Heart left ventricle (tissue), 13 donors: ENCODE data around the gene SYNE2.

Source experiments
- POLR2A ChIP-seq, 2 donors: fragments of 450-650 bp; IDR thresholded peaks; one replicate each; pipeline ENCODE4 v1.6.1; 2017; ENCODE audit warnings: antibody characterized with exemption in 2 of 2, mild to moderate bottlenecking in 2 of 2, moderate library complexity in 2 of 2
- TF ChIP-seq, protein P1 (sequence below), 12 donors: fragments of 200-600 bp; sonication (generic) in 4 of 12; IDR thresholded peaks; one replicate each; pipeline versions ENCODE4 v1.5.0 to v1.8.0; 2018 to 2022; ENCODE audit warnings: antibody characterized with exemption in 12 of 12, mild to moderate bottlenecking in 5 of 12
- donor health status: ischemic (EF 13 %, LVEDD 7.1; RV severe dilation, severe dysfunction).
- donor health status: DM: no; HTN: yes; CAD: no.
- donor health status: DM: no; HTN: no; CAD: no.
- donor health status: ischemic (EF 25% LVEDD 6.9; RV normal size, moderate dysfunction).
- donor health status: ischemic (EF 25% LVEDD 5.7; RV mildly dilated, moderate dysfunction).
- donor health status: ischemic (EF 35%, LVEDD 5.7; RV mildly dilated, moderate dysfunction).
- donor health status: nonischemic (EF 11% LVEDD 7.7; RV severe dilation, severe dysfunction).
- donor health status: DM: yes; HTN: yes; CAD: no.
- donor health status: PGD.
- donor health status: ischemic (EF 29% LVEDD 5.4; RV normal size, mild dysfunction).
- donor health status: nonischemic (EF 23%, LVEDD 6.1; RV moderate dilation, normal function).

DNA sequence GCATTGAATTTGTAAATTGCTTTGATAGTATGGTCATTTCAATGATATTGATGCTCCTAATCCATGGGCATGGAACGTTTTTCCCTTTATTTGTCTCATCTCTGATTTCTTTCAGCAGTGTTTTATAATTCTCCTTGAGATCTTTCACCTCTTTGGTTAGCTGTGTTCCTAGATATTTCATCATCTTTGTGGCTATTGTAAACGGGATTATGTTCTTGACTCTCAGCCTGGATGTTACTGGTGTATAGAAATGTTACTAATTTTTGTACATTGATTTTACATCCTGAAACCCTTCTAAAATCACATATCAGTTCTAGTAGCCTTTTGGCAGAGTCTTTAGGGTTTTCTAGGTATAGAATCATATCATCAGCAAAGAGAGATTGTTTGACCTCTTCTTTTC is 52.6 kb downstream of the SYNE2 start:
- TF ChIP-seq, protein P1, sequence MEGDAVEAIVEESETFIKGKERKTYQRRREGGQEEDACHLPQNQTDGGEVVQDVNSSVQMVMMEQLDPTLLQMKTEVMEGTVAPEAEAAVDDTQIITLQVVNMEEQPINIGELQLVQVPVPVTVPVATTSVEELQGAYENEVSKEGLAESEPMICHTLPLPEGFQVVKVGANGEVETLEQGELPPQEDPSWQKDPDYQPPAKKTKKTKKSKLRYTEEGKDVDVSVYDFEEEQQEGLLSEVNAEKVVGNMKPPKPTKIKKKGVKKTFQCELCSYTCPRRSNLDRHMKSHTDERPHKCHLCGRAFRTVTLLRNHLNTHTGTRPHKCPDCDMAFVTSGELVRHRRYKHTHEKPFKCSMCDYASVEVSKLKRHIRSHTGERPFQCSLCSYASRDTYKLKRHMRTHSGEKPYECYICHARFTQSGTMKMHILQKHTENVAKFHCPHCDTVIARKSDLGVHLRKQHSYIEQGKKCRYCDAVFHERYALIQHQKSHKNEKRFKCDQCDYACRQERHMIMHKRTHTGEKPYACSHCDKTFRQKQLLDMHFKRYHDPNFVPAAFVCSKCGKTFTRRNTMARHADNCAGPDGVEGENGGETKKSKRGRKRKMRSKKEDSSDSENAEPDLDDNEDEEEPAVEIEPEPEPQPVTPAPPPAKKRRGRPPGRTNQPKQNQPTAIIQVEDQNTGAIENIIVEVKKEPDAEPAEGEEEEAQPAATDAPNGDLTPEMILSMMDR (IDR thresholded peaks at IDR 0.05), result no peak
- no peak for TF ChIP-seq POLR2A (IDR thresholded peaks at IDR 0.05)
